ENCODE data around the gene RFPL4A. TPM values are rescaled to one million over a fixed set of nuclear protein-coding genes. Genes with fewer than 3 reads are reported as not detected.
"Not testable (repeated sequence)": the region's sequence is repeated elsewhere in the genome, so short reads cannot be mapped to it uniquely, and the experiment has no call there.

The RFPL4A gene
- total RNA-seq, 4 donors from 2014 or later = not detected

- TF ChIP-seq POLR2A (IDR thresholded peaks at IDR 0.05) (no peak), POLR2AphosphoS5 (IDR thresholded peaks at IDR 0.05) (no peak), EP300 (IDR thresholded peaks at IDR 0.05; ENCODE audit: low read depth) (no peak)
- TF ChIP-seq, protein P1, sequence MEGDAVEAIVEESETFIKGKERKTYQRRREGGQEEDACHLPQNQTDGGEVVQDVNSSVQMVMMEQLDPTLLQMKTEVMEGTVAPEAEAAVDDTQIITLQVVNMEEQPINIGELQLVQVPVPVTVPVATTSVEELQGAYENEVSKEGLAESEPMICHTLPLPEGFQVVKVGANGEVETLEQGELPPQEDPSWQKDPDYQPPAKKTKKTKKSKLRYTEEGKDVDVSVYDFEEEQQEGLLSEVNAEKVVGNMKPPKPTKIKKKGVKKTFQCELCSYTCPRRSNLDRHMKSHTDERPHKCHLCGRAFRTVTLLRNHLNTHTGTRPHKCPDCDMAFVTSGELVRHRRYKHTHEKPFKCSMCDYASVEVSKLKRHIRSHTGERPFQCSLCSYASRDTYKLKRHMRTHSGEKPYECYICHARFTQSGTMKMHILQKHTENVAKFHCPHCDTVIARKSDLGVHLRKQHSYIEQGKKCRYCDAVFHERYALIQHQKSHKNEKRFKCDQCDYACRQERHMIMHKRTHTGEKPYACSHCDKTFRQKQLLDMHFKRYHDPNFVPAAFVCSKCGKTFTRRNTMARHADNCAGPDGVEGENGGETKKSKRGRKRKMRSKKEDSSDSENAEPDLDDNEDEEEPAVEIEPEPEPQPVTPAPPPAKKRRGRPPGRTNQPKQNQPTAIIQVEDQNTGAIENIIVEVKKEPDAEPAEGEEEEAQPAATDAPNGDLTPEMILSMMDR (IDR thresholded peaks at IDR 0.05) = no peak
- WGBS, 2 donors (ENCODE audit: low coverage in 1 of 2) = 82% methylated on average over 11 of the region's 11 CpGs; no CpG with 5 or more reads in 1 of the 2 donors
- in situ Hi-C loops (cut with MboI; ENCODE audit: low pct_ligation_motif_present in 1 of 4, low pct_unique_long_range_greater_than_20kb in 1 of 4, low sequenced_read_pairs in 3 of 4) = no loop called here
These were observed 41.6 kb upstream of the RFPL4A start for GRCh38 chr19:55717251-55717650.

GRCh38 chr19:55717879-55718711 is 40.8 kb upstream of the RFPL4A start:
- H3K4me3 ChIP-seq; in situ Hi-C loops (cut with MboI; ENCODE audit: low pct_ligation_motif_present in 1 of 4, low pct_unique_long_range_greater_than_20kb in 1 of 4, low sequenced_read_pairs in 3 of 4); intact Hi-C loops (cut with DNase I; ENCODE audit: low total_unique reads); DNase-seq; H3K27ac ChIP-seq; H3K4me1 ChIP-seq; H3K36me3 ChIP-seq; H3K9me3 ChIP-seq: not testable (repeated sequence)
- H3K27me3 ChIP-seq = peaks cover 51% of the 10 kb centered on the region
- WGBS, 2 donors (ENCODE audit: low coverage in 1 of 2) = 72 to 75% methylated on average over 5 to 13 of the region's 13 CpGs

More at GRCh38 chr19:55717251-55717650, 41.6 kb upstream of the RFPL4A start:
- no peak overlapping the region for H3K4me3 ChIP-seq
- H3K27ac ChIP-seq = no peak overlapping the region
- intact Hi-C loops (cut with DNase I; ENCODE audit: low total_unique reads) = no loop called here
- H3K36me3 ChIP-seq = no peaks in the 10 kb centered on the region
- peaks cover 51% of the 10 kb centered on the region for H3K27me3 ChIP-seq
- no peaks in the 10 kb centered on the region for H3K4me1 ChIP-seq
- no peak for DNase-seq
- no peaks in the 10 kb centered on the region for H3K9me3 ChIP-seq

DNA sequence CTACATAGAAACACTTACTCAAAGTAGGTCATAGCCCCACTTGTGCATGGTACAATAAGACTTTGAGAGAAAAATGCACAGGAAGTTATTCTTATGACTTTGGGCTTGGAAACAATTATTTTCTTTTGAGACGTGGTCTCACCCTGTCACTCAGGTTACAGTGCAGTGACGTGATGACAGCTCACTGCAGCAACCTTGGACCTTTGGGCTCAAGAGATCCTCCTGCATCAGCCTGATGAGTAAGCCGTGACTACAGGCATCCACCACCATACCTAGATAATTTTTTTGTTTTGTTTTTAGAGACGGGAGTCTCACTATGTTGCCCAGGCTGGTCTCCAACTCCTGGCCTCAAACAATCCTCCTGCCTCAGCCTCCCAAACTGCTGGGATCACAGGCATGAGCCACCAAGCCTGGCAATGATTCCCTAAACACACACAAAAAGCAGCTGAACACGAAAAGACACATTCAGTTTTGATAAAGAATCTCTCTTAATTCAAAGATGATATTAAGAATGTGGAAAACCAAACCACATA is 38.6 kb upstream of the RFPL4A start:
- in situ Hi-C loops (cut with MboI; ENCODE audit: low pct_ligation_motif_present in 1 of 4, low pct_unique_long_range_greater_than_20kb in 1 of 4, low sequenced_read_pairs in 3 of 4) (no loop called here), intact Hi-C loops (cut with DNase I; ENCODE audit: low total_unique reads) (no loop called here)
- no peak for DNase-seq
- Histone ChIP-seq H3K27ac (no peak overlapping the region), H3K36me3 (no peaks in the 10 kb centered on the region), H3K27me3 (peaks cover 40% of the 10 kb centered on the region), H3K9me3 (no peaks in the 10 kb centered on the region), H3K4me3 (no peak overlapping the region), H3K4me1 (no peaks in the 10 kb centered on the region)
- WGBS, 2 donors (ENCODE audit: low coverage in 1 of 2) = 69 to 76% methylated on average over 4 to 5 of the region's 5 CpGs
- TF ChIP-seq, protein P1 (IDR thresholded peaks at IDR 0.05) = no peak
- TF ChIP-seq POLR2AphosphoS5 (IDR thresholded peaks at IDR 0.05) (no peak), EP300 (IDR thresholded peaks at IDR 0.05; ENCODE audit: low read depth) (no peak), POLR2A (IDR thresholded peaks at IDR 0.05) (no peak)

DNA sequence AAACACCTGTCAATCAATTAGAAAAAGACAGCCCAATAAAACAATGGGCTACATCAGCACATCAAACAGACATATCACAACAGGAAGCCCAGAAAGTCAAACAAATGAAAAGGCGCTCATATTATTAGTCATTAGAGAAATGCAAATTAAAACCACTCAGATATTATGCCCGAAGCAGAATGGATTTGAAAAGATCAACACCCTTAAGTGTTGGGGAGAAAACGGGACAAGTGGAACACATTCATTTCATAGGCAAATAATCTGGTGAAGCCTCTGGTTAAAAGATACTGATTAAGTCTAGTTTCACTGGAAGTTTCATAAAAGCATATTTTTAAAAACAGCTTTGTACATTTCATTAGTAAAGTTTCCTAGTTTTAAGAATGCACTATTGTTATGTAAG is 38.1 kb upstream of the RFPL4A start:
- 82 to 95% methylated on average over 3 of the region's 3 CpGs for WGBS, 2 donors (ENCODE audit: low coverage in 1 of 2)
- no peak for DNase-seq
- Histone ChIP-seq H3K27me3 (peaks cover 35% of the 10 kb centered on the region), H3K4me3 (no peak overlapping the region), H3K9me3 (no peaks in the 10 kb centered on the region), H3K36me3 (no peaks in the 10 kb centered on the region), H3K4me1 (no peaks in the 10 kb centered on the region), H3K27ac (no peak overlapping the region)
- in situ Hi-C loops (cut with MboI; ENCODE audit: low pct_ligation_motif_present in 1 of 4, low pct_unique_long_range_greater_than_20kb in 1 of 4, low sequenced_read_pairs in 3 of 4) (no loop called here), intact Hi-C loops (cut with DNase I; ENCODE audit: low total_unique reads) (no loop called here)
- TF ChIP-seq POLR2AphosphoS5 (IDR thresholded peaks at IDR 0.05) (no peak), POLR2A (IDR thresholded peaks at IDR 0.05) (no peak), EP300 (IDR thresholded peaks at IDR 0.05; ENCODE audit: low read depth) (no peak)
- TF ChIP-seq, protein P1 (IDR thresholded peaks at IDR 0.05) = no peak
